CD4-positive, alpha-beta memory T cell (primary cell): Measurements from ENCODE around the gene SOX4. TPM values are rescaled to one million over a fixed set of nuclear protein-coding genes. Genes with fewer than 3 reads are reported as not detected.

Source experiments
- CTCF ChIA-PET: fragments of 350-600 bp; sonication (Branson Sonifier 250); formaldehyde crosslinking; loops from one replicate; lab custom pipeline; 2021; ENCODE audit warnings: inconsistent platforms; ENCODE audit not compliant: partially characterized antibody; lab: Charles Lee
- POLR2A ChIA-PET: fragments of 350-600 bp; sonication (Branson Sonifier 250); formaldehyde crosslinking; loops from one replicate; lab custom pipeline; 2021; ENCODE audit not compliant: partially characterized antibody; lab: Charles Lee
- DNase-seq, 5 donors: peaks; one replicate each; pipeline versions ENCODE4 v3.0.0 to v3.0.0-alpha.2; 2020 to 2022; ENCODE audit warnings: mixed read lengths in 1 of 5
- H3K27ac ChIP-seq: one replicate; pipeline ENCODE4 v1.7.0; 2013; ENCODE audit warnings: low read depth, low read length
- H3K27me3 ChIP-seq: 2 replicates; pipeline ENCODE4 v1.7.0; 2013; ENCODE audit warnings: mild to moderate bottlenecking, low read length, moderate library complexity; ENCODE audit not compliant: insufficient read depth
- H3K36me3 ChIP-seq: 2 replicates; pipeline ENCODE4 v1.7.0; 2013; ENCODE audit warnings: mild to moderate bottlenecking, low read length, moderate library complexity; ENCODE audit not compliant: insufficient read depth
- H3K4me1 ChIP-seq: 2 replicates; pipeline ENCODE4 v1.7.0; 2013; ENCODE audit warnings: mild to moderate bottlenecking, low read length, moderate library complexity; ENCODE audit not compliant: insufficient read depth
- H3K4me3 ChIP-seq, 2 donors: one replicate each; pipeline ENCODE4 v1.7.0; 2013; ENCODE audit warnings: low read length in 2 of 2, mild to moderate bottlenecking in 1 of 2
- H3K9me3 ChIP-seq, 2 donors: one replicate each; pipeline ENCODE4 v1.7.0; 2013; ENCODE audit warnings: low read length in 2 of 2, control low read depth in 1 of 2; ENCODE audit not compliant: control insufficient read depth in 1 of 2
- H3K27ac Mint-ChIP-seq, 7 donors: one replicate each; pipeline ENCODE4 v1.8.0; 2020 to 2021; ENCODE audit warnings: mixed read lengths in 7 of 7, mild to moderate bottlenecking in 6 of 7, inconsistent platforms in 3 of 7, moderate library complexity in 3 of 7
- H3K27me3 Mint-ChIP-seq, 2 donors: one replicate each; pipeline ENCODE4 v1.8.0; 2020 to 2021; ENCODE audit warnings: mixed read lengths in 2 of 2
- H3K36me3 Mint-ChIP-seq, 2 donors: one replicate each; pipeline ENCODE4 v1.8.0; 2020 to 2021; ENCODE audit warnings: mixed read lengths in 2 of 2, inconsistent platforms in 1 of 2, mild to moderate bottlenecking in 1 of 2
- H3K4me1 Mint-ChIP-seq, 4 donors: one replicate each; pipeline ENCODE4 v1.8.0; 2020 to 2021; ENCODE audit warnings: mixed read lengths in 4 of 4, mild to moderate bottlenecking in 1 of 4
- H3K4me3 Mint-ChIP-seq, 8 donors: one replicate each; pipeline ENCODE4 v1.8.0; 2020 to 2021; ENCODE audit warnings: mixed read lengths in 8 of 8, mild to moderate bottlenecking in 7 of 8, moderate library complexity in 6 of 8, inconsistent platforms in 3 of 8
- H3K9me3 Mint-ChIP-seq, 8 donors: one replicate each; pipeline ENCODE4 v1.8.0; 2020 to 2021; ENCODE audit warnings: mixed read lengths in 8 of 8, mild to moderate bottlenecking in 5 of 8, inconsistent platforms in 3 of 8, moderate library complexity in 1 of 8
- intact Hi-C: fragments of 100-400 bp; cut with micrococcal nuclease; formaldehyde crosslinking; loops from one replicate; pipeline ENCODE4 v1.15.1; 2023
- polyA plus RNA-seq, 2 donors: library from polyadenylated mRNA; unstranded; fragments of 300-500 nt; fragmentation: Illumina TruSeq; gene quantifications; one replicate each; pipeline ENCODE4 v1.2.3, GENCODE V29; 2021
- total RNA-seq, 2 experiments: library from RNA; stranded (reverse); gene quantifications; one replicate each; pipeline ENCODE4 v1.2.3, GENCODE V29; 2021

Gene SOX4
- total and polyA plus RNA-seq, 4 experiments from 2014 or later: 0.11 to 0.14 (median 0.12) TPM

- Histone ChIP-seq H3K4me1 (no peaks in the 10 kb centered on the region), H3K4me3 (no peak overlapping the region), H3K36me3 (no peaks in the 10 kb centered on the region), H3K27ac (no peak overlapping the region), H3K27me3 (no peaks in the 10 kb centered on the region), H3K9me3 (no peaks in the 10 kb centered on the region)
- H3K36me3 Mint-ChIP-seq: no peaks in the 10 kb centered on the region
- ChIA-PET POLR2A (no interaction called here), CTCF (interaction anchor here (1.4 kb wide), 1 partner anchor 10 kb away, joined by 5 read pairs; no protein-coding TSS in a partner anchor)
- no peak overlapping the region for H3K27ac Mint-ChIP-seq
- H3K4me3 Mint-ChIP-seq: no peak overlapping the region
- no peaks in the 10 kb centered on the region for H3K9me3 Mint-ChIP-seq
- peaks cover 0 to 2% (median 0%) of the 10 kb centered on the region in 4 donors for H3K4me1 Mint-ChIP-seq
- H3K27me3 Mint-ChIP-seq: peaks cover 6 to 12% of the 10 kb centered on the region in 2 donors
- intact Hi-C loops: no loop called here
- DNase-seq: no peak
Measured at GRCh38 chr6:21613809-21614208, 20.3 kb downstream of the SOX4 start.

GRCh38 chr6:21614226-21614625 lies 20.7 kb downstream of the SOX4 start:
- ChIA-PET CTCF (interaction anchor here (1.4 kb wide), 1 partner anchor 10 kb away, joined by 5 read pairs; no protein-coding TSS in a partner anchor), POLR2A (no interaction called here)
- peaks cover 0 to 2% (median 0%) of the 10 kb centered on the region in 4 donors for H3K4me1 Mint-ChIP-seq
- H3K4me3 Mint-ChIP-seq: no peak overlapping the region
- no peaks in the 10 kb centered on the region for H3K27me3 ChIP-seq
- no peaks in the 10 kb centered on the region for H3K36me3 Mint-ChIP-seq
- no peak for DNase-seq
- no peaks in the 10 kb centered on the region for H3K9me3 Mint-ChIP-seq
- H3K27ac ChIP-seq: no peak overlapping the region
- peaks cover 6 to 12% of the 10 kb centered on the region in 2 donors for H3K27me3 Mint-ChIP-seq
- H3K4me1 ChIP-seq: no peaks in the 10 kb centered on the region
- H3K9me3 ChIP-seq: no peaks in the 10 kb centered on the region
- H3K27ac Mint-ChIP-seq: no peak overlapping the region
- H3K36me3 ChIP-seq: no peaks in the 10 kb centered on the region
- intact Hi-C loops: no loop called here
- H3K4me3 ChIP-seq: no peak overlapping the region

GRCh38 chr6:21615504-21615903 lies 22.0 kb downstream of the SOX4 start:
- no peaks in the 10 kb centered on the region for H3K9me3 ChIP-seq
- no peak overlapping the region for H3K27ac ChIP-seq
- no peaks in the 10 kb centered on the region for H3K4me1 ChIP-seq
- H3K9me3 Mint-ChIP-seq: no peaks in the 10 kb centered on the region
- H3K36me3 ChIP-seq: no peaks in the 10 kb centered on the region
- peaks cover 7 to 13% of the 10 kb centered on the region in 2 donors for H3K27me3 Mint-ChIP-seq
- no peak overlapping the region for H3K4me3 Mint-ChIP-seq
- POLR2A ChIA-PET: no interaction called here
- DNase-seq: no peak
- no peak overlapping the region for H3K4me3 ChIP-seq
- no peak overlapping the region for H3K27ac Mint-ChIP-seq
- peaks cover 0 to 2% (median 0%) of the 10 kb centered on the region in 4 donors for H3K4me1 Mint-ChIP-seq
- intact Hi-C loops: no loop called here
- H3K27me3 ChIP-seq: no peaks in the 10 kb centered on the region
- no peaks in the 10 kb centered on the region for H3K36me3 Mint-ChIP-seq
- CTCF ChIA-PET: no interaction called here

- Histone ChIP-seq H3K27me3 (no peaks in the 10 kb centered on the region), H3K36me3 (no peaks in the 10 kb centered on the region), H3K9me3 (no peaks in the 10 kb centered on the region), H3K4me3 (no peak overlapping the region), H3K27ac (no peak overlapping the region), H3K4me1 (no peaks in the 10 kb centered on the region)
- Mint-ChIP-seq H3K27me3 (peaks cover 7 to 13% of the 10 kb centered on the region in 2 donors), H3K9me3 (no peaks in the 10 kb centered on the region), H3K4me3 (no peak overlapping the region), H3K27ac (no peak overlapping the region), H3K36me3 (no peaks in the 10 kb centered on the region), H3K4me1 (peaks cover 0 to 2% (median 0%) of the 10 kb centered on the region in 4 donors)
- POLR2A ChIA-PET: no interaction called here
- no peak for DNase-seq
- intact Hi-C loops: no loop called here
- CTCF ChIA-PET: no interaction called here
Measured at GRCh38 chr6:21616005-21616404, 22.5 kb downstream of the SOX4 start.

GRCh38 chr6:21625642-21626041 lies 32.1 kb downstream of the SOX4 start:
- Histone ChIP-seq H3K9me3 (no peaks in the 10 kb centered on the region), H3K27ac (no peak overlapping the region), H3K27me3 (no peaks in the 10 kb centered on the region), H3K4me1 (no peaks in the 10 kb centered on the region), H3K4me3 (no peak overlapping the region), H3K36me3 (no peaks in the 10 kb centered on the region)
- CTCF ChIA-PET: interaction anchor here (0.7 kb wide), 1 partner anchor 30 kb away, joined by 5 read pairs; no protein-coding TSS in a partner anchor
- Mint-ChIP-seq H3K36me3 (no peaks in the 10 kb centered on the region), H3K27me3 (peaks cover 3% of the 10 kb centered on the region in 2 donors), H3K27ac (no peak overlapping the region), H3K4me3 (no peak overlapping the region), H3K9me3 (no peaks in the 10 kb centered on the region), H3K4me1 (no peaks in the 10 kb centered on the region)
- POLR2A ChIA-PET: no interaction called here
- DNase-seq: no peak
- intact Hi-C loops: no loop called here

- CTCF ChIA-PET: no interaction called here
- H3K27ac ChIP-seq: no peak overlapping the region
- intact Hi-C loops: no loop called here
- H3K36me3 ChIP-seq: no peaks in the 10 kb centered on the region
- Mint-ChIP-seq H3K4me3 (no peak overlapping the region), H3K9me3 (no peaks in the 10 kb centered on the region), H3K27ac (no peak overlapping the region), H3K4me1 (no peaks in the 10 kb centered on the region), H3K27me3 (peaks cover 3% of the 10 kb centered on the region in 2 donors), H3K36me3 (no peaks in the 10 kb centered on the region)
- no peaks in the 10 kb centered on the region for H3K4me1 ChIP-seq
- DNase-seq: no peak
- POLR2A ChIA-PET: no interaction called here
- no peaks in the 10 kb centered on the region for H3K27me3 ChIP-seq
- no peak overlapping the region for H3K4me3 ChIP-seq
- no peaks in the 10 kb centered on the region for H3K9me3 ChIP-seq
Measured at GRCh38 chr6:21626756-21627155, 33.2 kb downstream of the SOX4 start.

- POLR2A ChIA-PET: no interaction called here
Measured at GRCh38 chr6:21628160-21628559, 34.6 kb downstream of the SOX4 start.

More at GRCh38 chr6:21628160-21628559, 34.6 kb downstream of the SOX4 start:
- intact Hi-C loops: no loop called here
- Histone ChIP-seq H3K4me3 (no peak overlapping the region), H3K9me3 (no peaks in the 10 kb centered on the region), H3K27ac (no peak overlapping the region), H3K27me3 (no peaks in the 10 kb centered on the region), H3K36me3 (no peaks in the 10 kb centered on the region), H3K4me1 (no peaks in the 10 kb centered on the region)
- Mint-ChIP-seq H3K9me3 (no peaks in the 10 kb centered on the region), H3K4me1 (no peaks in the 10 kb centered on the region), H3K36me3 (no peaks in the 10 kb centered on the region), H3K27me3 (peaks cover 3% of the 10 kb centered on the region in 2 donors), H3K27ac (no peak overlapping the region), H3K4me3 (no peak overlapping the region)
- CTCF ChIA-PET: no interaction called here
- no peak for DNase-seq
